ENCODE results near the gene BAIAP2L1.

- TF ChIP-seq CTCF (IDR thresholded peaks at IDR 0.05) = peak in 2 of 6 experiments; percentile 6 to 18
- TF ChIP-seq POLR2A (IDR thresholded peaks at IDR 0.05) = peak in 1 of 2 donors; percentile 85
Measured at GRCh38 chr7:98284335-98285036, 116.4 kb downstream of the BAIAP2L1 start.

All from adrenal gland (tissue), 5 donors.